ENCODE results near the gene TULP4. TPM values are rescaled to one million over a fixed set of nuclear protein-coding genes. Genes with fewer than 3 reads are reported as not detected.
"Not testable (repeated sequence)": the region's sequence is repeated elsewhere in the genome, so short reads cannot be mapped to it uniquely, and the experiment has no call there.

Gene TULP4
- total RNA-seq, 1 experiment from 2014 or later = 105 TPM

DNA sequence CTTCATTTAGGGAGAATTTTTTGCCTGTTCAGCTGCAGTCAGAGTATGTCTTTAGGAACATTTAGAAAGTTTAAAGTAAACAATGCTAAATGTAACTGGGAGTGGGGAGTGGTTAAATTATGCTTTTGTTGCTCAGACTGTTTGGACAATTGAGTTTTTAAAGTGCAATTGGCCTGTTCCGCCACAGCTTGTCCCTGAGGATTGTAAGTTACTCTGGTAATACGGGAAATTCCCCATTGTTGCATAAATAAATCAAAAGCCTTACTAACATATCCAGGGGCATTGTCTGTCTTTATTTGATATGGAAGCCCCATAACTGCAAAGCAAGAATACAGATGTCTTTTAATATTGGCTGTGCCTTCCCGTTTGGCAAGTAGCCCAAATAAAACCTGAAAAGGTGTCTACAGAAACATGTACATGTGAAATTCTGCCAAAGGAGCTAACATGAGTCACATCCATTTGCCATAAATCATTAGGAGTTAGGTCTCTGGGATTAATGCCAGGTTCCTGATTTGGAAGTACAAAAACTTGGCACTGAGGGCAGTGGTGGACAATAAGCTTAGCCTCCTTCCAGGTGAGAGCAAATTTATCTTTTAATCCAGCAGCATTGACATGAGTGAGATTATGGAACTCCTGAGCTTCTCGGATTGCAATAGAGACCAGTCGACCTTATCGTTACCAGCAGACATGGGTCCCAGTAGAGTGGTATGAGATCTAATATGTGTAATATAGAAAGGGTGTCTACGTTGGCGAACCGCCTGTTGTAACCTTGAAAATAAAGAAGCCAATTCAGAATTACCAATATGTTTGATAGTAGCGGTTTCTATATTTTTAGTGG is 11.7 kb upstream of the TULP4 start:
- peaks cover 20% of the 10 kb centered on the region for H3K4me1 Mint-ChIP-seq (ENCODE audit: low read depth, unreplicated experiment)
- H3K4me3 Mint-ChIP-seq (ENCODE audit: low read depth, unreplicated experiment); intact Hi-C loops (cut with micrococcal nuclease; ENCODE audit: unreplicated experiment); CTCF ChIA-PET; BruUV-seq (replicated peaks); H3K27me3 Mint-ChIP-seq (ENCODE audit: unreplicated experiment): not testable (repeated sequence)
- H3K9me3 Mint-ChIP-seq (ENCODE audit: low read depth, unreplicated experiment) = peaks cover 17% of the 10 kb centered on the region
- H3K27ac Mint-ChIP-seq (ENCODE audit: unreplicated experiment) = peak overlapping the region; percentile 60
- H3K36me3 Mint-ChIP-seq (ENCODE audit: insufficient read depth, unreplicated experiment) = peaks cover 20% of the 10 kb centered on the region
- DNase-seq = peak; percentile 49

DNA sequence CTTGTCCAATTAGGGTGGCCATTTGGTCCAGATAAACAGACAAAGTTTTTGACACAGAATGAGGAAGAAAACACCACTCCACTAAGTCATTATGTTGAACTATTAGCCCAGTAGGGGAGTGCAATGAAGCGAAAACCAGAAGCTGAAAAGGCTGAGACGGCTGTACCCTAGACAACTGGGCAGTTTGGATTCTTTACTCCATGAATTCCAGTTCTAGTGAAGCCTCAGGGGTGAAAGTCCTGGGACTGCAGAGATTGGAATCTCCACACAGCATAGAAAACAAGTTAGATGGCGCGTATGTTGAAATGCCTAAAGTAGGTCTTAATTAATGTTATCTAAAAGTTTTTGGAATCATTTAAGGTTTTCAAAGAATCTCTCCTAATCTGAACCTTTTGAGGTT is 10.7 kb upstream of the TULP4 start:
- H3K4me3 Mint-ChIP-seq (ENCODE audit: low read depth, unreplicated experiment); DNase-seq; intact Hi-C loops (cut with micrococcal nuclease; ENCODE audit: unreplicated experiment); CTCF ChIA-PET; BruUV-seq (replicated peaks); H3K27ac Mint-ChIP-seq (ENCODE audit: unreplicated experiment); H3K27me3 Mint-ChIP-seq (ENCODE audit: unreplicated experiment): not testable (repeated sequence)
- H3K36me3 Mint-ChIP-seq (ENCODE audit: insufficient read depth, unreplicated experiment) = peaks cover 20% of the 10 kb centered on the region
- peaks cover 11% of the 10 kb centered on the region for H3K4me1 Mint-ChIP-seq (ENCODE audit: low read depth, unreplicated experiment)
- peaks cover 12% of the 10 kb centered on the region for H3K9me3 Mint-ChIP-seq (ENCODE audit: low read depth, unreplicated experiment)

DNA sequence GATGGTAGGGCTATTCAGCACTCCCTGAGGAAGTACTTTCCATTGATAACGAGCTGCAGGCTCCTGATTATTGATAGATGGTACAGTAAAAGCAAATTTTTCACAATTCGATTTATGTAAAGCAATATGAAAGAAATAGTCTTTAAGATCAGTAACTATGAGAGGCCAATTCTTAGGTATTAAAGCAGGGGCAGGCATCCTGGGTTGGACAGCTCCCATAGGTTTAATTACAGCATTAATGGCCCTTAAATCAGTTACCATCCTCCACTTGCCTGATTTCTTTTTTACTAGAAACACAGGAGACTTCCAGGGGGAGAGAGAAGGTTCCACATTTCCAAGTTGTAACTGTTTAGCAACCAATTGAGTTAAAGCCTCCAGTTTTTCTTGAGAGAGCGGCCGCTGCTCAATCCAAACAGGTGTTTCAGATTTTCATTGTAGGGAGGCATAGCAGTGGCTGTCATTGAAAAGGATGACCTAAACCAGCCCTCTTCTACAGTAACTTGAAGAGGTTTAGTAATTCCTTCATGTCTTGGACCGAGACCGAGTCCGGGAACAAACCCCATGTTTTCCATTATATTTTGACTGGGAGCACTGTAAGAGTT is 10.0 kb upstream of the TULP4 start:
- BruUV-seq (replicated peaks); H3K27me3 Mint-ChIP-seq (ENCODE audit: unreplicated experiment); DNase-seq; intact Hi-C loops (cut with micrococcal nuclease; ENCODE audit: unreplicated experiment); H3K27ac Mint-ChIP-seq (ENCODE audit: unreplicated experiment); CTCF ChIA-PET; H3K4me1 Mint-ChIP-seq (ENCODE audit: low read depth, unreplicated experiment); H3K4me3 Mint-ChIP-seq (ENCODE audit: low read depth, unreplicated experiment): not testable (repeated sequence)
- peaks cover 10% of the 10 kb centered on the region for H3K9me3 Mint-ChIP-seq (ENCODE audit: low read depth, unreplicated experiment)
- peaks cover 20% of the 10 kb centered on the region for H3K36me3 Mint-ChIP-seq (ENCODE audit: insufficient read depth, unreplicated experiment)

DNA sequence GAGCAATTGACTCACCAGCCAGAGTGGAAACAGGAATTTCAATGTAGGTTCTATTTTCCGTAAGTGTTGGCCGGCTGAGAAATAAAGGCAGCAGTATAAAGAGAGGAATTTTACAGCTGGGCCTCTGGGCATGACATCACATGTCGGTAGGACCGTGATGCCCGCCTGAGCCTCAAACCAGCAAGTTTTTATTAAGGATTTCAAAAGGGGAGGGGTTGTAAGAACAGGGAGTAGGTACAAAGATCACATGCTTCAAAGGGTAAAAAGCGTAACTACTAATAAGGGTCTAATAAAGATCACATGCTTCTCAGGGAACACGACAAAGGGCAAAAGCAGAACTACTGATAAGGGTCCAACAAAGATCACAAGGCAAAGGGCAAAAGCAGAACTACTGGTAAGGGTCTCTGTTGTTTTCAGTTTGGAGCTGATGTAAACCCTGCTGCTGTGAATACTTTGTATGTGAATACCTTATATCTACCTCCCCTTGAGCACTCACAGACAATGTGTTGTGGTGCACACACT is 9.0 kb upstream of the TULP4 start:
- no peak overlapping the region for H3K4me3 Mint-ChIP-seq (ENCODE audit: low read depth, unreplicated experiment)
- peaks cover 10% of the 10 kb centered on the region for H3K9me3 Mint-ChIP-seq (ENCODE audit: low read depth, unreplicated experiment)
- no peak for DNase-seq
- intact Hi-C loops (cut with micrococcal nuclease; ENCODE audit: unreplicated experiment) = no loop called here
- CTCF ChIA-PET = no interaction called here
- peaks cover 20% of the 10 kb centered on the region for H3K36me3 Mint-ChIP-seq (ENCODE audit: insufficient read depth, unreplicated experiment)
- H3K27me3 Mint-ChIP-seq (ENCODE audit: unreplicated experiment) = no peaks in the 10 kb centered on the region
- peaks cover 9% of the 10 kb centered on the region for H3K4me1 Mint-ChIP-seq (ENCODE audit: low read depth, unreplicated experiment)
- no TSS peak for BruUV-seq (replicated peaks)
- TF ChIP-seq, protein P1, sequence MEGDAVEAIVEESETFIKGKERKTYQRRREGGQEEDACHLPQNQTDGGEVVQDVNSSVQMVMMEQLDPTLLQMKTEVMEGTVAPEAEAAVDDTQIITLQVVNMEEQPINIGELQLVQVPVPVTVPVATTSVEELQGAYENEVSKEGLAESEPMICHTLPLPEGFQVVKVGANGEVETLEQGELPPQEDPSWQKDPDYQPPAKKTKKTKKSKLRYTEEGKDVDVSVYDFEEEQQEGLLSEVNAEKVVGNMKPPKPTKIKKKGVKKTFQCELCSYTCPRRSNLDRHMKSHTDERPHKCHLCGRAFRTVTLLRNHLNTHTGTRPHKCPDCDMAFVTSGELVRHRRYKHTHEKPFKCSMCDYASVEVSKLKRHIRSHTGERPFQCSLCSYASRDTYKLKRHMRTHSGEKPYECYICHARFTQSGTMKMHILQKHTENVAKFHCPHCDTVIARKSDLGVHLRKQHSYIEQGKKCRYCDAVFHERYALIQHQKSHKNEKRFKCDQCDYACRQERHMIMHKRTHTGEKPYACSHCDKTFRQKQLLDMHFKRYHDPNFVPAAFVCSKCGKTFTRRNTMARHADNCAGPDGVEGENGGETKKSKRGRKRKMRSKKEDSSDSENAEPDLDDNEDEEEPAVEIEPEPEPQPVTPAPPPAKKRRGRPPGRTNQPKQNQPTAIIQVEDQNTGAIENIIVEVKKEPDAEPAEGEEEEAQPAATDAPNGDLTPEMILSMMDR (IDR thresholded peaks at IDR 0.05; ENCODE audit: unreplicated experiment) = no peak
- no peak overlapping the region for H3K27ac Mint-ChIP-seq (ENCODE audit: unreplicated experiment)

DNA sequence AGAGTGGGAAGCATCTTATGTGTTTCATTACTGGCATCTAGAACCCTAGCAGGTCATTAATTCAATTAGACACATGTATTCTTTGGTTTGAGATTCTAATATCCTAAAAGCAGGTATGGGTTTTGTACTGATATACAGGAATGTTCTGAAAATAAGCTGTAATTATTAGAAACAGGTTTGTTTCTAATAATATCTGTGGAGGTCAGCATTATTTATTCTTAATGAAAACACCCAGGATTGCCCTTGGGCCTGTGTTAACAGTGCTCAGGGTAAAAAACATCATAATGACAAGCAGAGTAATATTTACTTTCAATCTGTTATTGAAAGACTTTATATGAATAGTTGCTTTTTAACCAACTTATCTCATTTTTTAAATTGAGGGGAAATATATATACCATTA is 8.0 kb upstream of the TULP4 start:
- Mint-ChIP-seq H3K36me3 (ENCODE audit: insufficient read depth, unreplicated experiment) (peaks cover 14% of the 10 kb centered on the region), H3K27me3 (ENCODE audit: unreplicated experiment) (no peaks in the 10 kb centered on the region)
- intact Hi-C loops (cut with micrococcal nuclease; ENCODE audit: unreplicated experiment) = no loop called here

More for the DNA sequence above, 8.0 kb upstream of the TULP4 start:
- Mint-ChIP-seq H3K4me3 (ENCODE audit: low read depth, unreplicated experiment) (no peak overlapping the region), H3K27ac (ENCODE audit: unreplicated experiment) (no peak overlapping the region), H3K4me1 (ENCODE audit: low read depth, unreplicated experiment) (peaks cover 9% of the 10 kb centered on the region), H3K9me3 (ENCODE audit: low read depth, unreplicated experiment) (peaks cover 6% of the 10 kb centered on the region)
- TF ChIP-seq, protein P1 (IDR thresholded peaks at IDR 0.05; ENCODE audit: unreplicated experiment) = no peak
- no TSS peak for BruUV-seq (replicated peaks)
- DNase-seq = no peak
- CTCF ChIA-PET = no interaction called here
